CD4-positive, alpha-beta T cell (primary cell): ENCODE results near the gene FMNL3. TPM values are rescaled to one million over a fixed set of nuclear protein-coding genes. Genes with fewer than 3 reads are reported as not detected.
"Not testable (repeated sequence)": the region's sequence is repeated elsewhere in the genome, so short reads cannot be mapped to it uniquely, and the experiment has no call there.

Experiments
- ATAC-seq: fragments of 200-7000 bp; cut with Tn5 transposase; one replicate; pipeline ENCODE4 v1.10.0; 2022; ENCODE audit warnings: mild to moderate bottlenecking; ENCODE audit not compliant: poor library complexity
- CTCF ChIA-PET: fragments of 350-600 bp; sonication (Branson Sonifier 250); formaldehyde crosslinking; loops from one replicate; lab custom pipeline; 2021; ENCODE audit warnings: antibody characterized with exemption, inconsistent platforms; lab: Charles Lee
- POLR2A ChIA-PET: fragments of 350-600 bp; sonication (Branson Sonifier 250); formaldehyde crosslinking; loops from one replicate; lab custom pipeline; 2021; ENCODE audit warnings: antibody characterized with exemption, inconsistent platforms; lab: Charles Lee
- DNase-seq, 14 experiments: peaks; one replicate each; pipeline ENCODE4 v3.0.0-alpha.2; 2013 to 2020; ENCODE audit warnings: mixed read lengths in 2 of 14
- H3K27ac ChIP-seq, 2 donors: one replicate each; pipeline versions ENCODE4 v1.5.1 to v1.7.0; 2013; ENCODE audit warnings: low read length in 2 of 2, low read depth in 1 of 2, mild to moderate bottlenecking in 1 of 2
- H3K27me3 ChIP-seq, 2 experiments: 1 replicate in 1 of 2; 2 replicates in 1 of 2; pipeline versions ENCODE4 v1.6.1 to v1.7.0; 2013; ENCODE audit warnings: low read length in 2 of 2, control low read depth in 1 of 2, mild to moderate bottlenecking in 1 of 2, moderate library complexity in 1 of 2; ENCODE audit not compliant: insufficient read depth in 2 of 2, control insufficient read depth in 1 of 2
- H3K36me3 ChIP-seq: one replicate; pipeline ENCODE4 v1.6.1; 2013; ENCODE audit warnings: low read length, control low read depth; ENCODE audit not compliant: insufficient read depth
- H3K4me1 ChIP-seq: one replicate; pipeline ENCODE4 v1.6.1; 2013; ENCODE audit warnings: low read length, control low read depth; ENCODE audit not compliant: insufficient read depth
- H3K4me3 ChIP-seq: one replicate; pipeline ENCODE4 v1.5.1; 2013; ENCODE audit warnings: mild to moderate bottlenecking, low read length, moderate library complexity
- H3K9me3 ChIP-seq, 2 experiments: 1 replicate in 1 of 2; 2 replicates in 1 of 2; pipeline versions ENCODE4 v1.6.1 to v1.7.0; 2013; ENCODE audit warnings: low read length in 2 of 2, mild to moderate bottlenecking in 2 of 2, control low read depth in 1 of 2, moderate library complexity in 1 of 2; ENCODE audit not compliant: control insufficient read depth in 1 of 2, insufficient read depth in 1 of 2
- H3K27ac Mint-ChIP-seq: one replicate; pipeline ENCODE4 v1.8.0; 2020; ENCODE audit warnings: mixed read lengths
- H3K27me3 Mint-ChIP-seq: one replicate; pipeline ENCODE4 v1.8.0; 2021; ENCODE audit warnings: mixed read lengths
- H3K36me3 Mint-ChIP-seq: one replicate; pipeline ENCODE4 v1.8.0; 2021; ENCODE audit warnings: low read depth, mixed read lengths
- H3K4me1 Mint-ChIP-seq: one replicate; pipeline ENCODE4 v1.8.0; 2021; ENCODE audit warnings: low read depth, mixed read lengths
- H3K4me3 Mint-ChIP-seq: one replicate; pipeline ENCODE4 v1.8.0; 2020; ENCODE audit warnings: mild to moderate bottlenecking, mixed read lengths
- H3K9me3 Mint-ChIP-seq: one replicate; pipeline ENCODE4 v1.8.0; 2020; ENCODE audit warnings: mixed read lengths
- intact Hi-C, 2 experiments: fragments of 100-400 bp; cut with DNase I in 1 of 2; cut with micrococcal nuclease in 1 of 2; formaldehyde crosslinking; loops; one replicate each; pipeline versions ENCODE4 v1.15.1 to v1.9.0; 2023 to 2025; cut with DNase I, micrococcal nuclease
- total RNA-seq, 174 experiments: library from RNA in 2 of 174; stranded (reverse) in 2 of 174; gene quantifications; one replicate each; pipeline ENCODE4 v1.2.3 and lab custom pipeline; 2021 to 2026
- TF ChIP-seq, protein P1 (sequence below): fragments of 200-600 bp; IDR thresholded peaks from one replicate; pipeline ENCODE4 v1.8.0; 2022; ENCODE audit warnings: antibody characterized with exemption, mild to moderate bottlenecking

The FMNL3 gene
- total RNA-seq, 2 experiments from 2014 or later = 33.3 to 34.8 TPM

DNA sequence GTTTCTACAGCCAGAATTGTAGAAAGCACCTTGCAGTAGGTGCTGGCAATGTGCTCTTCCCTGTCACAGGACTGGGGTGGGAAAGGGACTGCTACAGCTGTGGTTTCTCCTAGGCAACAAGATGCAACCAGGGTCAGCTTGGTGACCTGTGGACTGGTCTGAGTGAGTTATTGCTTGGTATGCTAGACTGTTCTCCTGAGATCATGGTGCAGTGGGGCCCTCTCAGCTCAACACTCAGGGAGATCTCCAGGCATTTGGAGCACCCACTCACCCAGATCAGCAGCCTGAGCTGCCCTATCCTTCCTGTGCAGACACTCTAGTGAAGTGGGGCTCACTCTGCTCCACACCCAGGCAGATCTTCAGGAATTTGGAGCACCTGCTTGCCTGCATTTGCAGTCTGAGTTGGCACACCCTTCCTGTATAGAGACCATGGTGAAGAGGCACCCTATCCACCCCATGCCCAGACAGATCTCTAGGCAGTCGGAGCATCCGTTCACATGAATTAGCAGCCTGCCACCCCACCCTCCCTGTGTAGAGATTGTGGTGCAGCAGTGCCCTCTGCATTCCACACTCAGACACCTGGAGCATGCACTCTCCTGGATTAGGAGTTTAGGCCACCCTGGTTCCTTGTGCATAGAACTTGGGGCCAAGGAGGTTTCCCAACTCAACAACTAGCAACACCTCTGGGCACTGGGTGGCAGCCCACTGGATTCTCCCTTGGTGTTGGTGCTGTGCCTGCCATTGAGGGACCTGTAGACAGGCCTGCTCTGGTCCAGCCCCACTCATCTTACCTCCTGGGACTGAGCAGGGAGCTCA is 97.9 kb downstream of the FMNL3 start:
- peaks cover 14% of the 10 kb centered on the region for H3K27me3 Mint-ChIP-seq
- H3K4me3 Mint-ChIP-seq = no peak overlapping the region
- intact Hi-C loops = no loop called here
- no peaks in the 10 kb centered on the region for H3K9me3 Mint-ChIP-seq
- no peak overlapping the region for H3K27ac Mint-ChIP-seq
- no peaks in the 10 kb centered on the region for H3K4me1 Mint-ChIP-seq
- DNase-seq (no peak), ATAC-seq (no peak)
- H3K4me1 ChIP-seq = no peaks in the 10 kb centered on the region
- peaks cover 0 to 14% of the 10 kb centered on the region in 2 experiments for H3K9me3 ChIP-seq
- ChIA-PET POLR2A (no interaction called here), CTCF (no interaction called here)
- H3K36me3 Mint-ChIP-seq = no peaks in the 10 kb centered on the region
- no peak overlapping the region for H3K27ac ChIP-seq
- TF ChIP-seq, protein P1, sequence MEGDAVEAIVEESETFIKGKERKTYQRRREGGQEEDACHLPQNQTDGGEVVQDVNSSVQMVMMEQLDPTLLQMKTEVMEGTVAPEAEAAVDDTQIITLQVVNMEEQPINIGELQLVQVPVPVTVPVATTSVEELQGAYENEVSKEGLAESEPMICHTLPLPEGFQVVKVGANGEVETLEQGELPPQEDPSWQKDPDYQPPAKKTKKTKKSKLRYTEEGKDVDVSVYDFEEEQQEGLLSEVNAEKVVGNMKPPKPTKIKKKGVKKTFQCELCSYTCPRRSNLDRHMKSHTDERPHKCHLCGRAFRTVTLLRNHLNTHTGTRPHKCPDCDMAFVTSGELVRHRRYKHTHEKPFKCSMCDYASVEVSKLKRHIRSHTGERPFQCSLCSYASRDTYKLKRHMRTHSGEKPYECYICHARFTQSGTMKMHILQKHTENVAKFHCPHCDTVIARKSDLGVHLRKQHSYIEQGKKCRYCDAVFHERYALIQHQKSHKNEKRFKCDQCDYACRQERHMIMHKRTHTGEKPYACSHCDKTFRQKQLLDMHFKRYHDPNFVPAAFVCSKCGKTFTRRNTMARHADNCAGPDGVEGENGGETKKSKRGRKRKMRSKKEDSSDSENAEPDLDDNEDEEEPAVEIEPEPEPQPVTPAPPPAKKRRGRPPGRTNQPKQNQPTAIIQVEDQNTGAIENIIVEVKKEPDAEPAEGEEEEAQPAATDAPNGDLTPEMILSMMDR = no peak
- no peaks in the 10 kb centered on the region for H3K27me3 ChIP-seq
- no peaks in the 10 kb centered on the region for H3K36me3 ChIP-seq
- no peak overlapping the region for H3K4me3 ChIP-seq

DNA sequence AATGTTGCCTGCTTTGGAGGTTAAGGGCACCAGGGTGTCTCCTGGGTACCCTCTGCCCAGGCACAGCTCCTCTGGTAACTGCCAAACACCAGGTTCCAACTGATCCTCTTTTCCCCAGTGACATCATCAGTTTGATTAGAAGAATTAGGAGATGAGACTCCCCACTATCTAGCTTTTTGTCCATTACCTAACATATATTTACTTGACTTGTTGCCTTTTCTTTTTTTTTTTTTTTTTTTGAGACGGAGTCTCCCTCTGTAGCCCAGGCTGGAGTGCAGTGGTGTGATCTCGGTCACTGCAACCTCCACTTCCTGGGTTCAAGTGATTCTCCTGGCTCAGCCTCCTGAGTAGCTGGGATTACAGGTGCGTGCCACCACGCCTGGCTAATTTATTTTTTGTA is 101.7 kb downstream of the FMNL3 start, which contains the start of gene FAM186B:
FAM186B (minus strand) TSS at position 101 of the 400 bp plus-strand sequence. CDS start 162 bp downstream, outside the sequence.
- ATAC-seq, H3K27me3 Mint-ChIP-seq, H3K27me3 ChIP-seq, H3K9me3 Mint-ChIP-seq, DNase-seq, intact Hi-C loops, H3K9me3 ChIP-seq, H3K27ac Mint-ChIP-seq, H3K4me3 Mint-ChIP-seq, H3K36me3 Mint-ChIP-seq, H3K4me1 Mint-ChIP-seq, H3K36me3 ChIP-seq, H3K4me3 ChIP-seq, H3K27ac ChIP-seq, H3K4me1 ChIP-seq: not testable (repeated sequence)
- POLR2A ChIA-PET = interaction anchor here (1.8 kb wide), 1 partner anchor 17 kb away, joined by 5 read pairs; no protein-coding TSS in a partner anchor
- CTCF ChIA-PET = interaction anchor here (0.8 kb wide), 1 partner anchor 25 kb away, joined by 3 read pairs; no protein-coding TSS in a partner anchor

DNA sequence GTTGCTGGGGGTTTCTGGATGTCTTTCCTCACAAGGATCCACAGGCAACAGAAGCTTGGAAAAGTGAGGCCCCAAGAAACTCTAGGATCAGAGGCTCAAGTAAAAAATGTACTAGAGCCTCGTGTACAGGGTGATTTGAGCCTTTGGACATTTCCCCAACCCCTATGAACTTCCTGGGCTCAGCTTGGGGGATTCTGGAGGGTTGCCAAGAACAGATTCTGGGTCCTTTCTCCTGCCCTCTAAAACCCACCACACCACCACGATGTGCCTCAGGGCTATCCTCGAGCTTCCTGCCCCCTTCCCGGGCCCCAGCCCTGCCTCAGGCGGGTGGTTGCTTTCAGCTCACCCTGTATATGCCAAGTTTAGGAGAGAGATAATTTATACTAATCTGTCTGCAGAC is 102.3 kb downstream of the FMNL3 start:
- intact Hi-C loops = no loop called here
- Mint-ChIP-seq H3K27me3 (peaks cover 1% of the 10 kb centered on the region), H3K36me3 (no peaks in the 10 kb centered on the region), H3K9me3 (no peaks in the 10 kb centered on the region), H3K4me3 (no peak overlapping the region), H3K27ac (no peak overlapping the region), H3K4me1 (no peaks in the 10 kb centered on the region)
- H3K36me3 ChIP-seq = no peaks in the 10 kb centered on the region
- CTCF ChIA-PET = no interaction called here
- POLR2A ChIA-PET = interaction anchor here (1.8 kb wide), 1 partner anchor 18 kb away, joined by 5 read pairs; no protein-coding TSS in a partner anchor
- no peaks in the 10 kb centered on the region for H3K4me1 ChIP-seq
- H3K9me3 ChIP-seq = no peaks in the 10 kb centered on the region
- DNase-seq (no peak), ATAC-seq (no peak)
- no peaks in the 10 kb centered on the region for H3K27me3 ChIP-seq
- no peak overlapping the region for H3K27ac ChIP-seq
- TF ChIP-seq, protein P1 = no peak
- H3K4me3 ChIP-seq = no peak overlapping the region
